HEK293 (cell line): ENCODE measurements around the gene NANOS2.

Source experiments
- CTCF ChIA-PET: fragments of 350-600 bp; formaldehyde crosslinking; extraction: SDS; loops from one replicate; lab custom pipeline; 2021; ENCODE audit warnings: antibody characterized with exemption; lab: Yijun Ruan, JAX
- POLR2A ChIA-PET: fragments of 300-600 bp; formaldehyde crosslinking; extraction: SDS; loops from one replicate; lab custom pipeline; 2020; ENCODE audit warnings: antibody characterized with exemption, inconsistent platforms; lab: Yijun Ruan, JAX
- H3K27ac ChIP-seq: fragments of 200-500 bp; sonication (Bioruptor generic); 2 replicates; pipeline ENCODE4 v1.5.1; 2014; ENCODE audit warnings: low read depth, low read length, control low read depth, inconsistent platforms; ENCODE audit errors: extremely low read depth
- H3K36me3 ChIP-seq, 2 experiments: fragments of 200-500 bp in 1 of 2; sonication (Bioruptor generic) in 1 of 2; 1 replicate in 1 of 2; 2 replicates in 1 of 2; pipeline ENCODE4 v1.5.1; 2014 to 2017; ENCODE audit warnings: inconsistent platforms in 2 of 2, low read length in 2 of 2; ENCODE audit not compliant: control insufficient read depth in 2 of 2, insufficient read depth in 1 of 2
- H3K4me1 ChIP-seq: fragments of 200-500 bp; sonication (Bioruptor generic); 2 replicates; pipeline ENCODE4 v1.5.1; 2014; ENCODE audit warnings: mild to moderate bottlenecking, low read length, inconsistent platforms; ENCODE audit not compliant: control insufficient read depth, insufficient read depth
- H3K4me3 ChIP-seq: 2 replicates; pipeline ENCODE4 v1.5.1; 2011; ENCODE audit warnings: low read depth, mild to moderate bottlenecking, control low read depth, low read length, moderate library complexity
- H3K9me3 ChIP-seq: fragments of 200-500 bp; sonication (Bioruptor generic); 2 replicates; pipeline ENCODE4 v1.5.1; 2014; ENCODE audit warnings: low read depth, low read length, inconsistent platforms; ENCODE audit not compliant: control insufficient read depth, insufficient read depth
- GFI1B ChIP-seq: fragments of 450-650 bp; formaldehyde crosslinking; IDR thresholded peaks from 2 replicates; pipeline ENCODE4 v1.5.1; 2016; ENCODE audit warnings: missing biosample characterization, missing genetic modification characterization
- GLIS2 ChIP-seq: fragments of 450-650 bp; formaldehyde crosslinking; IDR thresholded peaks from 2 replicates; pipeline ENCODE4 v1.5.1; 2016; ENCODE audit warnings: missing biosample characterization, missing genetic modification characterization
- IKZF3 ChIP-seq: fragments of 450-650 bp; IDR thresholded peaks from 2 replicates; pipeline ENCODE4 v1.5.0; 2018; ENCODE audit warnings: missing biosample characterization, mild to moderate bottlenecking, missing genetic modification characterization, moderate library complexity
- KLF8 ChIP-seq: fragments of 450-650 bp; formaldehyde crosslinking; IDR thresholded peaks from 2 replicates; pipeline ENCODE4 v1.5.1; 2016; ENCODE audit warnings: missing biosample characterization, missing genetic modification characterization
- KLF9 ChIP-seq: fragments of 450-650 bp; formaldehyde crosslinking; IDR thresholded peaks from 2 replicates; pipeline ENCODE4 v1.5.1; 2016; ENCODE audit warnings: missing biosample characterization, missing genetic modification characterization, low read depth
- OSR2 ChIP-seq: fragments of 450-650 bp; formaldehyde crosslinking; IDR thresholded peaks from 2 replicates; pipeline ENCODE4 v1.5.1; 2016; ENCODE audit warnings: missing biosample characterization, missing genetic modification characterization
- WT1 ChIP-seq: fragments of 450-650 bp; formaldehyde crosslinking; IDR thresholded peaks from 2 replicates; pipeline ENCODE4 v1.5.1; 2016; ENCODE audit warnings: missing biosample characterization, missing genetic modification characterization
- ZBTB48 ChIP-seq: fragments of 450-650 bp; formaldehyde crosslinking; IDR thresholded peaks from 2 replicates; pipeline ENCODE4 v1.5.1; 2016; ENCODE audit warnings: missing biosample characterization, missing genetic modification characterization
- ZFHX2 ChIP-seq: fragments of 450-650 bp; formaldehyde crosslinking; conservative IDR thresholded peaks from 2 replicates; pipeline ENCODE4 v1.5.1; 2016; ENCODE audit warnings: missing biosample characterization, missing genetic modification characterization
- ZNF121 ChIP-seq: fragments of 450-650 bp; formaldehyde crosslinking; IDR thresholded peaks from 2 replicates; pipeline ENCODE4 v1.5.1; 2016; ENCODE audit warnings: missing biosample characterization, missing genetic modification characterization
- ZNF169 ChIP-seq: fragments of 450-650 bp; formaldehyde crosslinking; IDR thresholded peaks from 2 replicates; pipeline ENCODE4 v1.5.1; 2016; ENCODE audit warnings: missing biosample characterization, missing genetic modification characterization
- ZNF175 ChIP-seq: fragments of 450-650 bp; formaldehyde crosslinking; IDR thresholded peaks from 2 replicates; pipeline ENCODE4 v1.5.1; 2016; ENCODE audit warnings: missing biosample characterization, missing genetic modification characterization
- ZNF211 ChIP-seq: fragments of 450-650 bp; formaldehyde crosslinking; IDR thresholded peaks from 2 replicates; pipeline ENCODE4 v1.5.1; 2016; ENCODE audit warnings: low read depth, missing biosample characterization, missing genetic modification characterization
- ZNF341 ChIP-seq: fragments of 450-650 bp; formaldehyde crosslinking; IDR thresholded peaks from 2 replicates; pipeline ENCODE4; 2016; ENCODE audit warnings: low read depth, missing biosample characterization, missing genetic modification characterization
- ZNF350 ChIP-seq: fragments of 450-650 bp; formaldehyde crosslinking; IDR thresholded peaks from 2 replicates; pipeline ENCODE4 v1.5.0; 2017; ENCODE audit warnings: missing biosample characterization, mild to moderate bottlenecking, missing genetic modification characterization
- ZNF600 ChIP-seq: fragments of 450-650 bp; formaldehyde crosslinking; IDR thresholded peaks from 2 replicates; pipeline ENCODE4 v1.5.1; 2016; ENCODE audit warnings: missing biosample characterization, missing genetic modification characterization
- ZNF830 ChIP-seq: fragments of 450-650 bp; IDR thresholded peaks from 2 replicates; pipeline ENCODE4 v1.5.0; 2018; ENCODE audit warnings: missing biosample characterization, missing genetic modification characterization, low read depth, mild to moderate bottlenecking, moderate library complexity
- TF ChIP-seq, protein P1 (sequence below): fragments of 450-650 bp; formaldehyde crosslinking; IDR thresholded peaks from 2 replicates; pipeline ENCODE4 v1.5.0; 2017; ENCODE audit warnings: missing biosample characterization, missing genetic modification characterization, borderline replicate concordance
- TF ChIP-seq, protein P2 (sequence below): fragments of 450-650 bp; formaldehyde crosslinking; IDR thresholded peaks from 2 replicates; pipeline ENCODE4 v1.5.1; 2016; ENCODE audit warnings: missing biosample characterization, missing genetic modification characterization
- TF ChIP-seq, protein P3 (sequence below): fragments of 450-650 bp; formaldehyde crosslinking; IDR thresholded peaks from 2 replicates; pipeline ENCODE4 v1.5.1; 2016; ENCODE audit warnings: missing biosample characterization, missing genetic modification characterization

The NANOS2 gene

DNA sequence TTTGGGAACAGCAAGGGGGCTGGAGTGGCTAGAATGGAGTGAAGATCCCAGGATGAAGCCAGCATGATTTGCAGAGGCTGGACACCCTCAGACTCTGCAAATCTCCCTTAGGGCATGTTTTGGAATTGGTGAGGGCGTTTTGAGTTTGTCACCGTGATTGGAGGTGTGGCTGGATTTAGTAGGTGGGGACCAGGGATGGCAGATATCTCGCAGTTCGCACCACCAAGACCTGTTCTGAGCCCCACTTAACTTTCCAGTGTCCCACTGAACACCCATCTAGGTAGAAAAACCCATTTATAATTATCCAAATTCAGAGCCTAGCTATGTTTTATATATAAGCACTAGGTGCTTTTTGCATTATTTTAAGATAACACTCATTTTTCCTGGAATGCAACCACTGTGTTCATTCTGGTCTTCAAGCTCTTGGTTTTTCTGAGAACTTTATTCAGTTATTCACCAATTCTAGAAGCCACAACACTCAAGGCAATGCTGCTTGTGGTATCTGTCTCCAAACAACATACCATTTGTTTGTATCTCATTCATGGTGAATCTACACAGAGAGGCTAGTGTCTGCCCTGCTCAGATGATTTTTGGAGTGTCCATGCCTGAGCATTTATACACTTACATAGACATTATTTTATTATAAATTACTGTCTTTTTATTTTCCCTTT, 3.0 kb upstream of the NANOS2 start:
- H3K27ac ChIP-seq: no peak overlapping the region
- TF ChIP-seq ZFHX2 (tag by site-specific recombination) (0 out of 2 replicates have a peak, but pooled peaks have one; percentile 29), ZNF600 (tag by site-specific recombination) (0 out of 2 replicates have a peak, but pooled peaks have one; percentile 26), ZBTB48 (tag by site-specific recombination) (no peak), ZNF175 (no peak), ZNF211 (tag by site-specific recombination) (no peak), ZNF830 (tag by site-specific recombination) (no peak), GLIS2 (no peak), WT1 (tag by site-specific recombination) (no peak), ZNF169 (no peak), GFI1B (no peak), KLF9 (tag by site-specific recombination) (no peak), ZNF341 (tag by site-specific recombination) (no peak), OSR2 (tag by site-specific recombination) (no peak), IKZF3 (tag by site-specific recombination) (no peak)
- TF ChIP-seq, protein P1, sequence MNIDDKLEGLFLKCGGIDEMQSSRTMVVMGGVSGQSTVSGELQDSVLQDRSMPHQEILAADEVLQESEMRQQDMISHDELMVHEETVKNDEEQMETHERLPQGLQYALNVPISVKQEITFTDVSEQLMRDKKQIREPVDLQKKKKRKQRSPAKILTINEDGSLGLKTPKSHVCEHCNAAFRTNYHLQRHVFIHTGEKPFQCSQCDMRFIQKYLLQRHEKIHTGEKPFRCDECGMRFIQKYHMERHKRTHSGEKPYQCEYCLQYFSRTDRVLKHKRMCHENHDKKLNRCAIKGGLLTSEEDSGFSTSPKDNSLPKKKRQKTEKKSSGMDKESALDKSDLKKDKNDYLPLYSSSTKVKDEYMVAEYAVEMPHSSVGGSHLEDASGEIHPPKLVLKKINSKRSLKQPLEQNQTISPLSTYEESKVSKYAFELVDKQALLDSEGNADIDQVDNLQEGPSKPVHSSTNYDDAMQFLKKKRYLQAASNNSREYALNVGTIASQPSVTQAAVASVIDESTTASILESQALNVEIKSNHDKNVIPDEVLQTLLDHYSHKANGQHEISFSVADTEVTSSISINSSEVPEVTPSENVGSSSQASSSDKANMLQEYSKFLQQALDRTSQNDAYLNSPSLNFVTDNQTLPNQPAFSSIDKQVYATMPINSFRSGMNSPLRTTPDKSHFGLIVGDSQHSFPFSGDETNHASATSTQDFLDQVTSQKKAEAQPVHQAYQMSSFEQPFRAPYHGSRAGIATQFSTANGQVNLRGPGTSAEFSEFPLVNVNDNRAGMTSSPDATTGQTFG: no peak
- TF ChIP-seq, protein P2, sequence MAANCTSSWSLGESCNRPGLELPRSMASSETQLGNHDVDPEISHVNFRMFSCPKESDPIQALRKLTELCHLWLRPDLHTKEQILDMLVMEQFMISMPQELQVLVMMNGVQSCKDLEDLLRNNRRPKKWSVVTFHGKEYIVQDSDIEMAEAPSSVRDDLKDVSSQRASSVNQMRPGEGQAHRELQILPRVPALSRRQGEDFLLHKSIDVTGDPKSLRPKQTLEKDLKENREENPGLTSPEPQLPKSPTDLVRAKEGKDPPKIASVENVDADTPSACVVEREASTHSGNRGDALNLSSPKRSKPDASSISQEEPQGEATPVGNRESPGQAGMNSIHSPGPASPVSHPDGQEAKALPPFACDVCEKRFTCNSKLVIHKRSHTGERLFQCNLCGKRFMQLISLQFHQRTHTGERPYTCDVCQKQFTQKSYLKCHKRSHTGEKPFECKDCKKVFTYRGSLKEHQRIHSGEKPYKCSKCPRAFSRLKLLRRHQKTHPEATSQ (tag by site-specific recombination): no peak
- no peaks in the 10 kb centered on the region for H3K36me3 ChIP-seq
- no peak overlapping the region for H3K4me3 ChIP-seq
- H3K9me3 ChIP-seq: no peaks in the 10 kb centered on the region
- POLR2A ChIA-PET: interaction anchor here (0.6 to 1.2 kb wide), 4 partner anchors 10 to 640 kb away, joined by 3 to 5 read pairs (median 4); partner anchors contain the start of gene MYPOP
- no peaks in the 10 kb centered on the region for H3K4me1 ChIP-seq
- CTCF ChIA-PET: interaction anchor here (0.5 to 1.1 kb wide), 4 partner anchors 9 to 118 kb away, joined by 3 to 6 read pairs (median 4); no protein-coding TSS in a partner anchor

DNA sequence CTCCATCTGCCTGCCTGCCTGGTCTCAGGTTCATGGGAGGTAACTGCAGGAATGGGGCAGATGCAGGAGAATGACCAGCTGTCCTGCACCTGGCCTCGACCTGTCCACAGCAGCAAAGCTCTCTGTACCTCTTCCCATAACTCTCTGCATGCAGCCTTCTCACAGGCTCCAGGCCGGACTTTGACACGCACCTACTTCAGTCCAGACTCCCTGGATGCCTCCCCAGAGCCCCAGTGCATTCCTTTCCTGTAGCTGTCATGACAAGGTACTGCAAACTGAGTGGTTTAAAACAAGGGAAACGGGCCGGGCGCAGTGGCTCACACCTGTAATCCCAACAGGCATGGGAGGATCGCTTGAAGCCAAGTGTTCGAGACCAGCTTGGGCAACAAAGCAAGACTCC, 3.3 kb downstream of the NANOS2 start:
- TF ChIP-seq GFI1B: no peak
- no peak for TF ChIP-seq ZNF350
- no peak for TF ChIP-seq ZNF600 (tag by site-specific recombination)

DNA sequence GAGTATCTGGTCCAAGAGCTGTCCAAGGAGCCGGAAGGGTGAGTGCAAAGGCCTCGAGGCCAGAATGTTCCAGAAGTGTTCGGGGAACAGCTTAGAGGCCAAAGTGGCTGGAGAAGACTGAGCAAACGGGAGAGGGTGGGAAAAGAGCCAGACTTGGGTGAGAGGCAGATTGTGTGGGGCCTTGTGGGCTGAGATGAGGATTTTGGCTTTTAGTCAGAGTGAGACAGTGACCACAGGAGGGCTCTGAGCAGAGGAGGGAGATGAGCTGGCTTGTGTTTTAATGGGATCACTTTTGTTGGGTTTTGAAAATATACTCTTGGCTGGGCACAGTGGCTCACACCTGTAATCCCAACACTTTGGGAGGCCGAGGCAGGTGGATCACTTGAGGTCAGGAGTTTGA, 5.6 kb downstream of the NANOS2 start:
- H3K36me3 ChIP-seq: no peaks in the 10 kb centered on the region
- no peaks in the 10 kb centered on the region for H3K4me1 ChIP-seq
- ChIA-PET CTCF (interaction anchor here (1.2 to 1.6 kb wide), 2 partner anchors 9 to 91 kb away, joined by 3 to 4 read pairs; no protein-coding TSS in a partner anchor), POLR2A (interaction anchor here (0.7 kb wide), 1 partner anchor 46 kb away, joined by 3 read pairs; no protein-coding TSS in a partner anchor)
- no peak overlapping the region for H3K4me3 ChIP-seq
- H3K27ac ChIP-seq: no peak overlapping the region
- no peaks in the 10 kb centered on the region for H3K9me3 ChIP-seq
- TF ChIP-seq ZNF121 (tag by site-specific recombination): no peak
- TF ChIP-seq KLF8 (tag by site-specific recombination): no peak
- TF ChIP-seq, protein P3, sequence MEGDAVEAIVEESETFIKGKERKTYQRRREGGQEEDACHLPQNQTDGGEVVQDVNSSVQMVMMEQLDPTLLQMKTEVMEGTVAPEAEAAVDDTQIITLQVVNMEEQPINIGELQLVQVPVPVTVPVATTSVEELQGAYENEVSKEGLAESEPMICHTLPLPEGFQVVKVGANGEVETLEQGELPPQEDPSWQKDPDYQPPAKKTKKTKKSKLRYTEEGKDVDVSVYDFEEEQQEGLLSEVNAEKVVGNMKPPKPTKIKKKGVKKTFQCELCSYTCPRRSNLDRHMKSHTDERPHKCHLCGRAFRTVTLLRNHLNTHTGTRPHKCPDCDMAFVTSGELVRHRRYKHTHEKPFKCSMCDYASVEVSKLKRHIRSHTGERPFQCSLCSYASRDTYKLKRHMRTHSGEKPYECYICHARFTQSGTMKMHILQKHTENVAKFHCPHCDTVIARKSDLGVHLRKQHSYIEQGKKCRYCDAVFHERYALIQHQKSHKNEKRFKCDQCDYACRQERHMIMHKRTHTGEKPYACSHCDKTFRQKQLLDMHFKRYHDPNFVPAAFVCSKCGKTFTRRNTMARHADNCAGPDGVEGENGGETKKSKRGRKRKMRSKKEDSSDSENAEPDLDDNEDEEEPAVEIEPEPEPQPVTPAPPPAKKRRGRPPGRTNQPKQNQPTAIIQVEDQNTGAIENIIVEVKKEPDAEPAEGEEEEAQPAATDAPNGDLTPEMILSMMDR (tag by site-specific recombination): 0 out of 2 replicates have a peak, but pooled peaks have one; percentile 26
- peak; percentile 44; the same call in 1 of the 2 replicates for TF ChIP-seq ZFHX2 (tag by site-specific recombination)

More for the DNA sequence above, 3.3 kb downstream of the NANOS2 start:
- H3K9me3 ChIP-seq: no peaks in the 10 kb centered on the region
- H3K4me1 ChIP-seq: no peaks in the 10 kb centered on the region
- ChIA-PET CTCF (interaction anchor here (0.6 to 0.9 kb wide), 3 partner anchors 9 to 141 kb away, joined by 3 read pairs; partner anchors contain the start of gene MYPOP), POLR2A (interaction anchor here (1.5 kb wide), 1 partner anchor 8 kb away, joined by 4 read pairs; the partner anchor contains the start of gene MYPOP)
- H3K4me3 ChIP-seq: no peak overlapping the region
- no peaks in the 10 kb centered on the region for H3K36me3 ChIP-seq
- no peak overlapping the region for H3K27ac ChIP-seq
